Heart right ventricle (tissue), 16 donors: Measurements from ENCODE around the gene INPP5A. TPM values are rescaled to one million over a fixed set of nuclear protein-coding genes. Genes with fewer than 3 reads are reported as not detected.
A peak's percentile ranks its signal among the peaks of the same experiment; 100 is the strongest.
"Not testable (repeated sequence)": the region's sequence is repeated elsewhere in the genome, so short reads cannot be mapped to it uniquely, and the experiment has no call there.

Experiments used
- ATAC-seq, 8 donors: fragments of 200-7000 bp; cut with Tn5 transposase; one replicate each; pipeline ENCODE4 v1.9.1; 2020; ENCODE audit warnings: mild to moderate bottlenecking in 8 of 8, moderate library complexity in 8 of 8, moderate number of reproducible peaks in 1 of 8
- DNase-seq, 2 donors: peaks; one replicate each; pipeline ENCODE4 v3.0.0-alpha.2; 2020
- H3K27ac ChIP-seq, 10 donors: fragments of 200-600 bp; sonication (generic) in 2 of 10; one replicate each; pipeline versions ENCODE4 v1.5.0 to v1.8.0; 2020 to 2022; ENCODE audit warnings: mild to moderate bottlenecking in 3 of 10
- H3K27me3 ChIP-seq, 7 donors: fragments of 200-600 bp; one replicate each; pipeline ENCODE4 v1.8.0; 2021 to 2022; ENCODE audit warnings: mild to moderate bottlenecking in 2 of 7
- H3K36me3 ChIP-seq, 9 donors: fragments of 200-600 bp; sonication (generic) in 1 of 9; one replicate each; pipeline versions ENCODE4 v1.5.0 to v1.8.0; 2020 to 2022; ENCODE audit warnings: mild to moderate bottlenecking in 2 of 9
- H3K4me1 ChIP-seq, 9 donors: fragments of 200-600 bp; sonication (generic) in 1 of 9; one replicate each; pipeline versions ENCODE4 v1.5.0 to v1.8.0; 2020 to 2022; ENCODE audit warnings: mild to moderate bottlenecking in 4 of 9
- H3K4me3 ChIP-seq, 10 donors: fragments of 200-600 bp; sonication (generic) in 2 of 10; one replicate each; pipeline versions ENCODE4 v1.5.0 to v1.8.0; 2020 to 2022; ENCODE audit warnings: mild to moderate bottlenecking in 7 of 10, moderate library complexity in 2 of 10
- H3K9me3 ChIP-seq, 11 donors: fragments of 200-600 bp in 10 of 11; sonication (generic) in 2 of 11; one replicate each; pipeline versions ENCODE4 v1.5.0 to v1.8.0; 2013 to 2022; ENCODE audit warnings: mild to moderate bottlenecking in 2 of 11, control low read depth in 1 of 11, moderate library complexity in 1 of 11
- CTCF ChIP-seq, 9 donors: fragments of 200-600 bp; sonication (generic) in 2 of 9; IDR thresholded peaks; one replicate each; pipeline versions ENCODE4 v1.5.0 to v1.8.0; 2021 to 2022; ENCODE audit warnings: antibody characterized with exemption in 9 of 9, mild to moderate bottlenecking in 5 of 9, moderate library complexity in 1 of 9
- WGBS, 2 donors: extraction: QIAGEN DNeasy Blood & Tissue Kit; methylation state at CpG; one replicate each; pipeline ENCODE4 v1.1.7; 2013; ENCODE audit warnings: inconsistent platforms in 1 of 2; 5-methylcytosine and 5-hydroxymethylcytosine counted together
- intact Hi-C, 10 donors: fragments of 100-400 bp; cut with DNase I; formaldehyde crosslinking; loops; one replicate each; pipeline versions ENCODE4 v1.11.1 to v1.14.2; 2022
- polyA plus RNA-seq, 2 donors: library from polyadenylated mRNA; stranded (reverse); fragments of 200-250 nt; gene quantifications; one replicate each; pipeline ENCODE4 v1.2.3, GENCODE V29; 2013
- total RNA-seq, 10 donors: library from RNA; stranded (reverse); fragmentation: NEBNext Ultra II Directional in 3 of 10; extraction: Animal tissue kit (Norgen Biotek cat#: 25700) in 3 of 10; gene quantifications; one replicate each; pipeline versions ENCODE4 v1.2.1 to v1.2.4, GENCODE V29; 2021 to 2023
- donor health status: Arrhythmogenic right ventricular cardiomyopathy.
- donor health status: ischemic (EF 13 %, LVEDD 7.1; RV severe dilation, severe dysfunction).
- donor health status: healthy with polysubstance abuse.
- donor health status: DM: no; HTN: yes; CAD: no.
- donor health status: DM: no; HTN: no; CAD: no.
- donor health status: ischemic (EF 25% LVEDD 6.9; RV normal size, moderate dysfunction).
- donor health status: ischemic (EF 25% LVEDD 5.7; RV mildly dilated, moderate dysfunction).
- donor health status: healthy.
- donor health status: DM: yes; HTN: yes; CAD: no.
- donor health status: Ischemic cardiomyopathy.
- donor health status: ischemic (EF 35%, LVEDD 5.7; RV mildly dilated, moderate dysfunction).
- donor health status: nonischemic (EF 11% LVEDD 7.7; RV severe dilation, severe dysfunction).
- donor health status: DM: yes; HTN: yes; CAD: no.
- donor health status: PGD.
- donor health status: ischemic (EF 29% LVEDD 5.4; RV normal size, mild dysfunction).
- donor health status: nonischemic (EF 23%, LVEDD 6.1; RV moderate dilation, normal function).

Gene INPP5A
- total and polyA plus RNA-seq, 12 donors = 30.4 to 122 (median 106) TPM

DNA sequence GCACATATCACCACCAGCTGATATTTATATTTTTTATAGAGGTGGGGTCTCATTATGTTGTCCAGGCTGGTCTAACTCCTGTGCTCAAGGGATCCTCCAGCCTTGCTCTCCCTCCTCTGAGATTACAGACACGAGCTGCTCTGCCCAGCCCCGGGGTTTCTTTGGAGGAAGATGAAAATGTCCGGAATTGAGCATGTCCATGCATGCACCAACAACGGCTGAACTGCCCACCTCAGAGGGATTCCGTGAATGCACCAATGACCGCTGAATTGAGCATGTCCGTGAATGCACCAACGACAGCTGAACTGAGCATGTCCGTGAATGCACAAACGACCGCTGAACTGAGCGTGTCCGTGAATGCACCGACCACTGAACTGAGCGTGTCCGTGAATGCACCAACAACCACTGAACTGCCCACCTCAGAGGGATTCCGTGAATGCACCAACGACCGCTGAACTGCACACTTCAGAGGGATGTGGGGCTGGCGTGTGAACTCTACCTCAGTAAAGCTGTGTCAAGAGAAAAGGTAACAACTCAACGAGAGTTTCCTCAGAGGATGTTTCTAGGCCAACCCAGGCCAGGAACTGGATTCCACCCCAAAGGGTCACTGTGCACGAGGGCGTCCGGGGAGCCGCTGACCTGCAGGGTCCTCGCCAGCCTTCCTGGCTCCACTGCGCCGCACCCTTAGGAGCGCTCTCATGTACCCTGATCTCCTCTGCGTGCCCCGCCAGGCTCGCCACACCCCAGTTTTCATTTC is 34.9 kb upstream of the INPP5A start:
- intact Hi-C loops = loop anchor here in 1 of 10 donors (10.0 kb wide), 1 partner anchor 132 kb away; no protein-coding TSS in a partner anchor
- ATAC-seq (no peak), DNase-seq (no peak)
- Histone ChIP-seq H3K4me3 (no peak overlapping the region), H3K27me3 (no peaks in the 10 kb centered on the region), H3K4me1 (peaks cover 0 to 25% (median 19%) of the 10 kb centered on the region in 9 donors), H3K9me3 (no peaks in the 10 kb centered on the region), H3K27ac (no peak overlapping the region), H3K36me3 (no peaks in the 10 kb centered on the region)
- no peak for TF ChIP-seq CTCF (IDR thresholded peaks at IDR 0.05)
- WGBS, 2 donors = 85 to 88% methylated on average over 32 of the region's 32 CpGs

DNA sequence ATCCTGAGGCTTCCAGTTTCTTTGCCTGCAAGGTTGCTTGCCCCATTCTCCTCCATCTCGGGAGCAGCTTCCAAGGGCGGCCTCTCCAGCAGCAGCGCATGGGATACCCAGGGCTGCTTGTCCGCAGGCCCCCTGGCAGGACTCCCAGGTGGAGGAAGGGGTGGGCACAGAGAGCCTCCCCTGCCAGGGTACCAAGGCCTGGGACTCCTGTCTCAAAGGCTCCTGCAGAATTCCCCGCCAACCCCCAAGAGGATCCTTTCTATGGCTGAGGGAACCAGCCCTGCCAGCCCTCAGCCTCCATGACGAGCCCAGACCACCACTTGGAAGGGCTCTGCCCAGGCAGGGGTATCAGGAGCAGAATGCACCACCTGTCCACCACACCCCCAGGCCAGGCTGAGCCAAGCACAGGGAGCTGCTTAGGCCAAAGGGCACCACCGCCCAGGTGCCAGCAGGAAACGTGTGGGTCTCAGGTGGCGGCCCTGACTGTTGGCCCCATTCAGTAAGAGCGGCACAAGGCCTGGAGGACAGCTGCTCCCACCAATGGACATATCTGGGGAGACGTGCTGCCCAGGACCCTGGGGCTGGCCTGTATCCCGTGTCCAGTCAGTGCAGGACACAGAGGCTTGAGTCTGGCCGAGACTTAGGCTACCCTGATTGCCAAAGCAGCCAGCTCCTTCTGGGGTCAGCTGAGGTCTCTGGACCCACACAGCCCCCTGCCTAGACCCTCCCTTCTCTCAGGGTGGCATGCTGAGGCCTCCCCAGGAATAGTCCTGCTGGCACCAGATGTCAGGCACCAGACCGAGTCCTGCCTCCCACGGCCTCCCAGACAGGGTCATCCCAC is 33.8 kb upstream of the INPP5A start:
- WGBS, 2 donors = 89 to 94% methylated on average over 15 of the region's 15 CpGs
- DNase-seq = no peak
- no peak overlapping the region for H3K4me3 ChIP-seq
- H3K9me3 ChIP-seq = no peaks in the 10 kb centered on the region
- TF ChIP-seq CTCF (IDR thresholded peaks at IDR 0.05) = no peak
- H3K27me3 ChIP-seq = no peaks in the 10 kb centered on the region
- intact Hi-C loops = loop anchor here in 1 of 10 donors (10.0 kb wide), 1 partner anchor 131 kb away; no protein-coding TSS in a partner anchor
- ATAC-seq = no peak
- H3K36me3 ChIP-seq = no peaks in the 10 kb centered on the region
- H3K27ac ChIP-seq = no peak overlapping the region
- H3K4me1 ChIP-seq = peaks cover 5 to 35% (median 30%) of the 10 kb centered on the region in 9 donors

GRCh38 chr10:132504501-132505272 is 32.9 kb upstream of the INPP5A start:
- no peak for DNase-seq
- no peaks in the 10 kb centered on the region for H3K36me3 ChIP-seq
- H3K27ac ChIP-seq = peak overlapping the region in 2 of 10 donors; percentile 19 to 39
- ATAC-seq = no peak
- no peak overlapping the region for H3K4me3 ChIP-seq
- H3K9me3 ChIP-seq = no peaks in the 10 kb centered on the region
- 90 to 92% methylated on average over 14 of the region's 14 CpGs for WGBS, 2 donors
- intact Hi-C loops = loop anchor here in 3 of 10 donors (5.0 to 10.0 kb wide), 4 partner anchors 37 to 133 kb away; no protein-coding TSS in a partner anchor
- peaks cover 5 to 43% (median 35%) of the 10 kb centered on the region in 9 donors for H3K4me1 ChIP-seq
- no peaks in the 10 kb centered on the region for H3K27me3 ChIP-seq
- TF ChIP-seq CTCF (IDR thresholded peaks at IDR 0.05) = no peak

DNA sequence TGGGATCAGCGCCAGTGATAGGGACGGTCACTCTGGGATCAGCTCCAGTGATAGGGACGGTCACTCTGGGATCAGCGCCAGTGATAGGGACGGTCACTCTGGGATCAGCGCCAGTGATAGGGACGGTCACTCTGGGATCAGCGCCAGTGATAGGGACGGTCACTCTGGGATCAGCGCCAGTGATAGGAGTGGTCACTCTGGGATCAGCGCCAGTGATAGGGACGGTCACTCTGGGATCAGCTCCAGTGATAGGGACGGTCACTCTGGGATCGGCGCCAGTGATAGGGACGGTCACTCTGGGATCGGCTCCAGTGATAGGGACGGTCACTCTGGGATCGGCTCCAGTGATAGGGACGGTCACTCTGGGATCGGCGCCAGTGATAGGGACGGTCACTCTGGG is 32.0 kb upstream of the INPP5A start:
- H3K4me1 ChIP-seq = peaks cover 5 to 52% (median 35%) of the 10 kb centered on the region in 9 donors
- H3K9me3 ChIP-seq, H3K27me3 ChIP-seq, H3K4me3 ChIP-seq, ATAC-seq, DNase-seq, H3K27ac ChIP-seq, H3K36me3 ChIP-seq: not testable (repeated sequence)
- 42 to 50% methylated on average over 11 to 14 of the region's 23 CpGs for WGBS, 2 donors
- intact Hi-C loops = loop anchor here in 3 of 10 donors (5.0 to 10.0 kb wide), 4 partner anchors 38 to 132 kb away; no protein-coding TSS in a partner anchor
